Cardiac septum (tissue), 1 donor: Measurements from ENCODE around the gene DCP1B. TPM values are rescaled to one million over a fixed set of nuclear protein-coding genes. Genes with fewer than 3 reads are reported as not detected.

Experiments used
- DNase-seq: peaks from one replicate; pipeline ENCODE4 v3.0.0-alpha.2; 2020; ENCODE audit warnings: low spot score
- intact Hi-C: fragments of 100-400 bp; cut with DNase I; formaldehyde crosslinking; loops from one replicate; pipeline ENCODE4 v1.14.0; 2022
- long read RNA-seq: library from polyadenylated mRNA; unstranded; transcript quantifications from one replicate; pipeline ENCODE4 v2.0.0, GENCODE V29; 2021
- total RNA-seq: library from RNA; stranded (reverse); fragmentation: NEBNext Ultra II Directional; extraction: Animal tissue kit (Norgen Biotek cat#: 25700); gene quantifications from one replicate; pipeline ENCODE4 v1.2.1, GENCODE V29; 2021
- donor health status: DM: no; HTN: no; CAD: no.

The DCP1B gene
- total RNA-seq, result 2.1 TPM
- long read RNA-seq, partial matches to known transcripts, result 1 of 15 reads
- long read RNA-seq, other reads (novel, unspliced or antisense), result 12 of 15 reads

DNA sequence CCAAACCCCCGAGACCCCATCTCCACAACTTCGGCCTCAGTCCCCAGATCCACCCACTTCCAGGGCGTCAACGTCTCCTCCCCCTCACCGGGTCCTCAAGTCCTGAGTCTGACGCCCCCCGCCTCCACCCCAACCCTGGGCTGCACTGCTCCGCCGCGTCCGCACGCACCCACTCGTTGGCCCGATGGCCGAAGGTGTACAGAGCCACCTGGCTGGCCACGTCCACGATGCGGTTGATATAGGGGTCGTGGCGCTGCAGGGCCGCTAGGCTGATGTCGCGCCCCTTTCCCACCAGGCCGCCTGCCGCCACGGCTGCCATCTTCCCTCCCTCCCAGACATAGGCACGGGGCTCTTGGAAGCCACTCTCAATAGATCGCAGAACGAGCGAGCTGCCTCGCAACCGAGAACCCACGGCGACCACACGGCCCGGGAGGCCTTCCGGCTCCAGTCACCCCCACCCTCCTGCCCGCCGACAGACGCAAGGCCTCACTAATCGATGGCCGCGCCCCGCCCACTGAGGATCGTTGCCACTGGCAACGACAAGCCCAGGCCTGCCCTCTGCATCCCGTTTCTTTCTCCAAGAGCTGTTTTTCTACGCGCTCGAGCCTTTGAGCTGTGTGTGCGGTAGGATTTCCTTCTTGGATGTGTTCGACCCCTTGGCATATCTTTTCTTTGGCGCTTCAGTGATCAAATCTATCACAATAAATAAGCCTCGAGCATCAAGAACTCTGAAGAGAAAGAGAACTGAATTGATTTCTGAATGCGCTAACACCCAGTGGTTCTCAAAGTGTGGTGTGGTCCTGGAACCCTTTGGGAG lies at the start of gene DCP1B:
TSS of gene DCP1B (minus strand) at position 345 of the 817 bp plus-strand sequence. CDS start at position 319, 26 bp downstream.
- intact Hi-C loops, result no loop called here
- peak; percentile 96 for DNase-seq

DNA sequence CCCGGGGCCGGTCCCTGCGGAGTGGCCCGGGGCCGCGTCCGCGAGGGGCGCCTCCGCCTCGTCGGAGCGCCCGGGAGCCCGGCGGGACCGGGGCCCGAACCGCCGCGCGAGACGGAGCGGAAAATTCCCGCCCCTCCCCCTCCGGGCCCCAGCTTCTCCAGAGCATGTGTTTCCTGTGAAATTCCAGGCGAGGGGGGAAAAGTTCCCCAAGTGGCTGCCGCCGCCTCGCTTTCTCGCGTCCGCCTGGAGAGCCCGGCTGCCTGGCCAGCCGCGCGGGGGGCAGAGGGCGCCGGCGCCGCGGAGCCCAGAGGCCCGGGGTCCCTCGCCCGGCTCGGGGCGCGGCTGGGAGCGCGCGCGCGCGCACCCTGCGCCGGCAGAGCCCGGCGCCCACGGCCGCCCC lies 49.4 kb upstream of the DCP1B start:
- intact Hi-C loops, result no loop called here
- no peak for DNase-seq

DNA sequence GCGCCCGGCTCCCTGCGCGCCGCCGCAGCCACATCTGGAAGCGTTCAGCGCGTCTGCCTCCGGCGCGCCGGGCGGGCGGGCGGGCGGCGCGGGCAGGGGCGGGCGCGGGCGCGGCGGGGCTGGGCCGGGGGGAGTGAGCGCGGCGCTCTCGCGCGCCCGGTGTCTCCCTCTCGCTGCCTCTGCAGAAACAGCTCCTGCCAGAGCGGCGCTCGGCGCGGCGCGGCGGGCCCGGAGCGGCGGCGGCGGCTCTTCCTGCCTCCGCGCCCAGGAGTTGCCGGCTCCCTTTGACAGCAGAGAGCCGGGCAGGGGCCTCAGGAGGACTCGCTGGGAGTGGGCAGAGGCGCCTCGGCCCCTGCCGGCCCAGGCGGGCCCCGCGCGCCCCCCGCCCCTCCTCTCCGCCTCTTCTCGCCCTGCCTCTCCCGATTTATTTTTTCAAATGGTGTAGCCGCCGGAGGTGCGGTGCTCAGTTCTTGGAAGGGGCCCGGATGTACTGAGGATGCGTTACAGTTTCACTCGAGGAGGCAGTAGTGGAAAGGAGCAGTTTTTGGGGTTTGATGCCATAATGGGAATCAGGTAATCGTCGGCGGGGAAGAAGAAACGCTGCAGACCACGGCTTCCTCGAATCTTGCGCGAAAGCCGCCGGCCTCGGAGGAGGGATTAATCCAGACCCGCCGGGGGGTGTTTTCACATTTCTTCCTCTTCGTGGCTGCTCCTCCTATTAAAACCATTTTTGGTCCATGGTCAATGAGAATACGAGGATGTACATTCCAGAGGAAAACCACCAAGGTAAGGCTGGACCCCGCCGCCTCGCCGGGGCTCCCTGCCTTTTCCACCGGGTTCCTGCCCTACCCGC lies 48.8 kb upstream of the DCP1B start, which contains the start of gene CACNA1C:
TSS of gene CACNA1C (plus strand) at position 162 of the 853 bp plus-strand sequence. CDS start at position 738, 576 bp downstream.
- intact Hi-C loops, result no loop called here
- no peak for DNase-seq

DNA sequence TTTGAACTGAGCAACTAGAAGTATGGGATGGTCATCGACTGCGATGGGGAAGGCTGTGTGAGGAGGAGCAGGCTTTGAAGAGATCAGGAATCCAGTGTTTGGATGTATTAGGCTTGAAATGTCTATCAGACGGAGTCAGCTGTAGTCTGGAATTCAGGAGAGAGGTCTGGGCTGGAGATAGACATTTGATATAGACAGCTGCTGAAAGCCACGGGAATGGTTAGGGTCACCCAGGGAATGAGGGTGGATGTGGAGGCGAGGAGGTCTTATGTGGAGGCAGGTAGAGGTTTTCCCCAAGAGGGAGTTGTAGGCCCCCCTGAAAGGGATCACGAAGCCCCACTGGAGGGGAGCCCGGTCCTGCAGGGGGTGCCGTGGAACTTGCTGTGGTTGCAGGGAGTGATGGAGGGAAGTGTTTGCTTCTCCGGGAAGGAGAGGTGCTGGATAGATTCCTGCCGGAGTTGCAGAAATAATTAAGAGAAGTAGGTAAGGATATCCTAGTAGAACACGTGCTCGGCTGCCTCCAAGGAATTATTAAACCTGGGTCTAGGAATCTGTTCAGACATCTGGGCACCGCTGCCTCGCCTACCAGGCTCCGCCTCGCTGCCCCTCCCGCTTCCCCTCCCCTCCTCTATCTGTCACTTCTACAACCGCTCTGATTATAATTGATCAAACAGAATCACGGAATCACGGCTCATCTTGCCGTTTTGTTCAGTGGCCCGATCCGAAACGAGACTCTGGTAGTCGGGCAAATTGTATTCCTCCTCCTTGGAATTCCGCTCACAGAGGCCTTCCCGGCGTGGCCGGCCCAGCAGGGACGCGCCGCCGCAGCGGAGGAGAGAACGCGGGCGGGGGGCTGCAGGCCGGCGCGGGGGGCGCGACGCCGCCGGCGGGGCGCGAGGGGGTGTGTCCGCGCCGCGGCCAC lies 47.7 kb upstream of the DCP1B start:
- intact Hi-C loops, result no loop called here
- no peak for DNase-seq

DNA sequence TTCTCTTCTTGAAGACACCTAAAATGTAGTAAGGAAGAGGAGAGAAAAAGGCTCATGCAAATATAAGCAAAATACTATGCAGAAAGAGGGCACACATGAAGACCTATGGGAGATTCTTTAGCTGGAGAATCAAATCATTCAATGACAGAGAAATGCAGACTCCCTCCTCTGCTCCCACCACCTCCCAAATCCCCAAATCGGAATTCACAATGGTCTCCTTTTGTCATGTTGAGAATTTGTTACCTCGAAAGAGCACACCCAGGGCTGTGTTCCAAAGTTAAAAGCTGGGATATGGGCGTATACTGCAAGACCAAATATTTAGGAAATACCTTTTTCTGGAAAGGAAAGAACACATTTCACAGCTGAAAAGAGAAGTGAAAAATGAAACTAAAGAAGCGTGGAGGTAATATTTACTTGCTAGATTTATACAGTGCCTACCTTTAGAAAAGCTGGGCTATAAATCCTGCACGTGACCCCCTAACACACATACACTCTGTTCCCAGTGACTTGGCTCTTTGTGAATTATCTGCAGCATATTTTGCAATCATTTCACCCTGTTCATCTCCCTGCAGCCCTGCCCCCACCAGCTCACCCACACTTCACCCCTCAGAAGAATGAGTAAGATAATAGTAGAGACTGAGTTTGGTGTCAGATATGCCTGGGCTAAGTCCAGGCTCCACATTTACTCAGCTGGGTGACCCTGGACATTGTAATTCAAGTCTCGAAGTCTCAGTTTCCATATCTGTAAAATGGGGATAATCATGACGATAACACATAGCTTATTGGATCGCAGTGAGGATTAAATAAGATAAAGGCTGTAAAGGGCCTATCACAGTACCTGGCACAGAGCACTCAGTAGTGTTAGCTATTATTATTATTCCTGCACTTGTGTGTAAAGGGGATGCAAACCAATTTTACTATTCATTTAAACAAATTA lies 45.6 kb upstream of the DCP1B start:
- no peak for DNase-seq
- intact Hi-C loops, result no loop called here

DNA sequence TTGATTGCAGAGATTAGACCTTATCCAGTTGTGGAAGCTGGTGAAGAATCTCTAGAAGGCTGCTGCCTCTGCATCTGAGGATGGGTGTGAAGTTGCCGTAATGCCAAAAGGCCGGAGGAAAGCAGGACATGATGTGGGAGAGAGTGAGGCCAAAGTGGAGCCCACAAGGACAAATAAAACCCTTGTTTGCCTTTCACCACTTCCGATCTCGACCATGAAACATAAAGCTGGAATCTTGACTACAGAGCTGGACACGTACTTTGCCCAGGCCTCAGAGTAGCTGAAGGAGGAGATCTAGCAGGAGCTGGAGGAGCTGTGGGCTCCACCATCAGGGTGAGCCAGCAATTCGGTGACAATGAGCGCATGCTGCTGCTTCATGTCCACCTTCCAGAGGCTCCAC lies 43.5 kb upstream of the DCP1B start:
- intact Hi-C loops, result no loop called here
- DNase-seq, result no peak

DNA sequence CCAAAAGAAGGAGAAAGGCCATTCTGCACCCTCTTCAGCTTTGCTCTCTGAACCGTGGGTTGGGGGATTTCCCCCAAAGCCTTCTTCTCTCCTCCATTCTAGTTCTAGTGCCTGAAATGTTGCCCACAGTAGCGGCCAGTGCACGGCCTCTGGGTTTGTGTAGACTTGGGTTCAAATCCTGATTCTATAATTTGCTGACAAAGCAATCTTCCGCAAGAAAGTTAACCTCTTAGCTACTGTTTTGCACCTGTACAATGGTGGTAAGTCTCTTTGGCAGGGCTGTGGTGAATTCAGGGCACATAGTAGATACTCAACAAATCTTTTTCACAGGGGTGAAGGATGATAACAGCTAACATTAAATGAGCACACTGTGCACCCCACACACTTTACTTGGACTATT lies 42.7 kb upstream of the DCP1B start:
- DNase-seq, result no peak
- intact Hi-C loops, result no loop called here

DNA sequence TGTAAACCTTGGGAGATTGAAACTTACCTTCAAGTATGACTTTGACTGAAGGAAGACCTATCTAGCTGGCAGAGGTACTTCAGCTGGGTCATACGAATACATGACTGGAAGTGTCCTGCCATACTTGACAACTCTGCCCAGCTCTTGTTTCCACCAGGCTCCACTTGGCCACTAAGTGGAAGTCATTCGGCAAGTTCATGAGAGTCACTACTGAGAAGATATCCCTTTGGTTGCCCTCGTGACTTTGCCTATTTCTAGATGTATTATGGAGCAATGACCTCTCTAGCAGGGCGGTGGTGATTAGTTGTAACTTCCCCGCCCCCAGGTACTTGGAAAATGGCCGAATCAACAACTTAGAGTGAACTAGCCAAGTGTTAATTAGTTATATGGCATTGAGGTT lies 39.9 kb upstream of the DCP1B start:
- DNase-seq, result no peak
- intact Hi-C loops, result no loop called here

DNA sequence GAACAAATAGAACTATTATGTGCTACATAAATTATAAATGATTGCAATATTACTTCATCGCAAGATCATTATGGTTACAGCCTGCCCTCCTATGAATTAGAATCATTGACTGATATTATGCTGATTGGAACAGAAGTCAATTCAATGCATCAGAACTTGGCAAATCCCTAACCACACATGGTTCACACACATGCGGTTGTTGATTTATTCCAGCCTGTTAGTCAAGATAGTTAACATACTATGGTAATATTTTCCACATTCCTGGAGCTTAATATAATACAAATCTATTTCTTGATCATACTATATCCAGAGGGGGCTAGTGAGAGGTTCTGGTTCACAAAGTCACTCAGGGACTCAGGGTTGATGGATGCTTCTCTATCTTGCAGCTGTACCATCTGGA lies 38.8 kb upstream of the DCP1B start:
- intact Hi-C loops, result no loop called here
- no peak for DNase-seq

DNA sequence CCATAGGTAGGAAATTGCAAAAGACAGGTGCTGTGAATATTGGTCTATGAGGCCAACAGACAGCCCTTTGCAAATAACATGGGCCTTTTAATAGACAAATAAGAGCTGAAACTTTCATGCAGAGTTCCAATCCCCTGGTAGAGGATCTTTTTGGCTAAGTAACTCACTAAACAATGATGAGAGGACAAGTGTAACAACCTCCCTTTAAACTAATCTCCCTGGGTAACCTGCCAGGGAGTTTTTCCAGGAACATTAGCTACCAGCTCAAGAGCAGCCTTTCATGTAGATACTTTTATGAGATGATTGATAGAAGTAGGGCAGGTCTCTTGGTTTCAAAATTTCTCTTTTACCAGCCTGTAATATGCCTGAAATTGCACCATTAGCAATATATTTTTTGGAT lies 34.8 kb upstream of the DCP1B start:
- intact Hi-C loops, result loop anchor here (5.0 to 10.0 kb wide), 3 partner anchors 67 to 384 kb away; no protein-coding TSS in a partner anchor
- no peak for DNase-seq

DNA sequence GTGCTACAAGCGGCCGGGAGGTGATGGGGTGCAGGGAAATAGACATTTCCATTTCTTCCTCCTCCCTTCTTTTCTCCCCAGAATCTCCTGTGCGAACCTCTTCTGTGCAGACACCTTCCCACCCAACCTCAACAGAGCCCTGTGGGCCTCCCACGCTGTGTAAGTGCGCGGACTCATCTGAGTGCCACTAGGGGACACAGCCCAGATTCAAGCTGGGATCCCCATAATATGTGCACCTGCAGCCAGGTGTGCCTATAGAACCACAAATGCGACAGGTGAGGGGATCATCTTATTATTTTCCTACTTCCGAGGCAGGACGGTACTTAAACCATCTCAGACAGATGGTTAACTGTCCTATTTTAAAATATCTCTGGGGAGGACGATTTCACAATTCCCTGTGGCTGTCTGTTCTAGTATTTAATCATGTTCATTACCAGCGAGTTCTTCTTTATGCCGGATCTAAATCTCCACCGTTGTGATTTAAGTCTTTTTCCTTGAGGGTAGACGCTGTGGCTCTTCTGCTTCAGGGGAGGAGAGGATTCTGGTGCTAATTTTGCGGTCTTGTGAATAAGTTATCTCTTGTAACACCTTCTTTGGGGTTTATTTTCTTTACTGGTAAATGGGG lies 31.3 kb upstream of the DCP1B start:
- DNase-seq, result no peak
- intact Hi-C loops, result loop anchor here (5.0 to 10.0 kb wide), 3 partner anchors 63 to 381 kb away; no protein-coding TSS in a partner anchor

DNA sequence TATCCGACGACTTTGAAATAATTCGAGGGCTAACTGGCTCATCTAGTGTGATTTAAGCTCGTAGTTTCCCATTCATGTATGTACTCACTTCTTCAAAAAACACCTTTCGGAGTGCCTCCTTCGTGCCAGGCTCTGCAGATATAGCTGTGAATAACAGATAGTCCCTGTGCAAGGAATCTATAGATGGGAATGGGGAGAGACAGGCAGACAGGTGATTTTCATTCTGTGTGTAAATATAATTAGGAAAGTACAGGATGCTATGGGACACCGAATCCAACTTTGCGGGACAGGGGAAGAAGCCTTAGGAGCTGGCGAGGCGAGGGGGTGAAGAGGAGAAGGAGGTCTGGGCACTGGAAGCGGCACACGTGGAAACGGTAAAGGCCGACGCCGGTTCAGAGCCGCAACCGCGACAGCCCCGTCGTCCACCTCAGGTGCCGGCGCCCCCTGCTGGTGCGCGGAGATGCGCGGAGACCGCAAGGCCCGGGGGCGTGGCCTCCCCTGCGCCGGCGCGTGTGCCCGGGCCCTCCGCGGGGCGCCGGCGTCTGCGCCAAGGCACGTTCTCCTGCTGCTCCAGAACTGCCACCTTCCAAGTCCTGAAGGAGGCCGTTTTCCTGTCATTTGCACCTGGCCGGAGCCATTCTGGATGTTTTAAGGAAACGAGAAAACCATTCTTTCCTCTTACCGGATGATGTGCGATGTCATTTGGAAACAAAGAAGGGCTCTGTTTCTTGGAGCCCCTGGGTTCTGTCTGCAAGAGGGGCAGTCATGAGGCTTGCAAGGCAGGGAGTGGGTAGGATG lies 30.6 kb upstream of the DCP1B start:
- intact Hi-C loops, result loop anchor here (5.0 to 10.0 kb wide), 4 partner anchors 43 to 380 kb away; no protein-coding TSS in a partner anchor
- DNase-seq, result peak; percentile 93

DNA sequence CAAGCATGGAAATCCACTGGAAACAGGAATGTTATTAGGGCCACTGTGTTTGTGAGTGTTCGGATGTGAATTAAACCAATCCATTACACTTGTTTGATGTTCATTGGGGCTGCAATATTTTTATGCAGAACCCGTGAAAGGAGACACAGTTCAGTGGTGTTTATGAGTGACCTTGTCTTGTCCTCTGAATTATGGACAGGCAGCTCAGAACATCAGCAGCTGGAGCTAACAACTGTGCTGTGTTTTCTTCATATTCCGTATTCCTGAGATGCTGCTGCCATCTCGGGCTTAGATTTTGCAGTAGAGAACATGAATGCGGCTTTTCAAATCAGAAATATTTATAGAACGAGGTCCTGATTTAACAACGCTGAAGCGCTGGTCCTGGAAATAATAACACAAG lies 28.2 kb upstream of the DCP1B start:
- DNase-seq, result no peak
- intact Hi-C loops, result loop anchor here (5.0 to 10.0 kb wide), 2 partner anchors 40 to 378 kb away; no protein-coding TSS in a partner anchor

DNA sequence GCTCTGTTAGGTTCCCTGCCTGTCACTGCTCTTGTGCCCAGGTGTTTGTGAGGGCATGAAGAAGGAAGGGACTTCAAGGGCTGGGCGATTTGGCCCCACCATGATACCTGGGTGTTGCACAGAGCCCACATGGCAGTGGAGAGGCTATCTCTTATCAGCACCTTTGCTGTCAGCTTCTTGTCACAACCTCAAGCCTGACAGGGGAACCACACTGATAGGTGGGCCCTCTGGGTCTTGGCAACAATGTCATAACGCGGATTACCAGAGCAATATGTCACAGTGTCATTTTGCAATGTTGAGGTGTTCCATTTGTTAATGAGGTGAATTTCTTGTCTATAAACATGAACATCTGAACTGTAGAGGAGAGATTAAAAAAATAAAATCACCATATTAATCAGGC lies 25.6 kb upstream of the DCP1B start:
- no peak for DNase-seq
- intact Hi-C loops, result loop anchor here (5.0 to 10.0 kb wide), 2 partner anchors 38 to 375 kb away; no protein-coding TSS in a partner anchor

DNA sequence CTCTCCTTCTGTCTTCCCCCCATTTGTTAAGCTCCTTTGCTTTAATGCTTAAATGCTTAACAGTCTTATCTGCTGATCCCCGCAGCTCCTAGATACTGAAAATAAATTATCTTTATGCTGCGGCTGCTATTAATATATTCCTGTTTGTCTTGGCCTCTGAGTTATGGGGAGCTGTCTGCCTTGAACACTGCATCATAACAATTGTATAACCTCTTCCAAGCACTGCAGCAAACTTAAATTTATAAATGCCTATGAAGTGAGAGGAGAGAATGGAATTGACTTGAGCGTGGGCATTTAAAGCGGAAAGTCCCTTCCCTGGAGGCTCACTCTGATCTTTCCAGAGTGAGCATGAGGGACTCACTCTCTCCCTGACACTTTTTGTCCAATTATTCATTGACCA lies 23.1 kb upstream of the DCP1B start:
- intact Hi-C loops, result no loop called here
- no peak for DNase-seq

DNA sequence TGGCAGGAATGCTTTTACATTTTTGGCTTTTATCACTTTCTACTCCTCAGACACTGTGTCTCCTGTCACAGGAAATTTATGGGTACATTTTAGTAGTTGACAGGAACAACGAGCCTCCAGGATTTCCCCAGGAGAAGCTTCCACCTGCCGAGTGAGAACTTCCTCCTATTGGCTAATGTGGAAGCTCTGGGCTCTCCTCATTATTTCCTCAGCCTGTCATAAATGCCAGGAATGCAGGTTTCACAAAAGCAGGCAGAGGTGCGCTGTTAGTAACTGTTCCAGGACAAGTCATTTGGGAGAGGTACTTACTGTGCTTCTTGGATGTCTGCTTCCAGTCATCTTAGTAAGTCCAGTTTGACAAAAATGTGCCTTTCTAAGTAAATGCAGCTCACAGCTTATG lies 19.1 kb upstream of the DCP1B start:
- intact Hi-C loops, result no loop called here
- DNase-seq, result no peak

DNA sequence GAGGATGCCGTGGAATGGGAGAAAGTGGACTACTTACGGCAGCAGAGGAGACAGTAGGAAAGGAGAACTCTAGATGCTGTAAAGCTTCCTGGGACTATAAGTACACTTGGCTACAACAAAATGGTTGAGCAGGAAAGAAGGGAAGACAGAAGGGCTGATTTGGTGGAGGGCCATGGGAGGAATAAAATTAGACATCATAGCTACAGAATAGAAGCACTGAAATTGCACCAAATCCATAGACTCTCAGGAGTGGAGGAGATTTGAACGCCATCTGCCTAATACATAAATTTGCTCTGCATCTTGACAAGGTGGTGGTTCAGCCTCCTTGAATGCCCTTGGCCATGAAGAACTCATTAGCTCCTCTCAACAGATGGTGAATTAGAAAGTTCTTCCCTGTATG lies 16.3 kb upstream of the DCP1B start:
- no peak for DNase-seq
- intact Hi-C loops, result no loop called here
